Measurements from ENCODE around the gene CHTF18. TPM values are rescaled to one million over a fixed set of nuclear protein-coding genes. Genes with fewer than 3 reads are reported as not detected.

The CHTF18 gene
- total RNA-seq, 4 donors from 2014 or later, result 2.8 to 10.7 (median 4.6) TPM

- no peak for TF ChIP-seq CTCF (IDR thresholded peaks at IDR 0.05)
- DNase-seq (ENCODE audit: low spot score) (no peak), ATAC-seq (ENCODE audit: low FRiP score) (no peak)
These were observed 10.2 kb downstream of the CHTF18 start for GRCh38 chr16:798666-799065.

GRCh38 chr16:799111-799947 is 10.9 kb downstream of the CHTF18 start:
- no peak for ATAC-seq (ENCODE audit: low FRiP score)
- no peak for TF ChIP-seq CTCF (IDR thresholded peaks at IDR 0.05)
- no peak for DNase-seq (ENCODE audit: low spot score)

GRCh38 chr16:799948-800833 is 11.8 kb downstream of the CHTF18 start, which contains the start of gene GNG13:
GNG13 (minus strand) TSS chr16:800734; CDS start chr16:799077, 1,657 bp downstream.
- no peak for TF ChIP-seq CTCF (IDR thresholded peaks at IDR 0.05)
- DNase-seq (ENCODE audit: low spot score) (no peak), ATAC-seq (ENCODE audit: low FRiP score) (no peak)

GRCh38 chr16:800834-801511 is 12.6 kb downstream of the CHTF18 start:
- ATAC-seq (ENCODE audit: low FRiP score) (no peak), DNase-seq (ENCODE audit: low spot score) (no peak)
- no peak for TF ChIP-seq CTCF (IDR thresholded peaks at IDR 0.05)

GRCh38 chr16:801584-802363 is 13.4 kb downstream of the CHTF18 start:
- no peak for ATAC-seq (ENCODE audit: low FRiP score)
- TF ChIP-seq CTCF (IDR thresholded peaks at IDR 0.05), result no peak

GRCh38 chr16:802461-802860 is 14.0 kb downstream of the CHTF18 start:
- no peak for DNase-seq (ENCODE audit: low spot score)
- TF ChIP-seq CTCF (IDR thresholded peaks at IDR 0.05), result no peak
- no peak for ATAC-seq (ENCODE audit: low FRiP score)

More at GRCh38 chr16:801584-802363, 13.4 kb downstream of the CHTF18 start:
- no peak for DNase-seq (ENCODE audit: low spot score)
